ENCODE results near the gene WRAP53.

The WRAP53 gene

DNA sequence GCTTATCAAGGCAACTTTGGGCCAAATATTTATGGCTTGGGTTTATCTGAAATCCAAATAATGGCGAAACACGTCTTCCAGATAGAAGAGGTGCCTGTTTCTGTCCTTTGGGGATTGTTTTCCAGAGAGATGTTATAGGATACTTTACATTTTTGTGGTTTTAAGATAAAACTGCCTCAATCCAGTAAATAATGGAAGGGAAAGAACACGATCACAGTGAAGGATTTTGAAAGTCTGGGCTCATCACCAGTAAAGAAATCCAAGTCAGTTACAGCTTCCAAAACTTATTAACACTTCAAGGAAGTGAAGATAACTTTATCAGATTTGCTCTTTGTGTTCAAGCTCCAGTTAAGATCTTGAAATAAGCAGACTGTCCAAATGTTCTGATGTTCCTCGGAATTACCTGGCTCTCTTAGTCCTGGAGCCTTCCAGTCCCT lies 59.4 kb downstream of the WRAP53 start:
- FAIRE-seq (no peak), DNase-seq (ENCODE audit: insufficient read length, low spot score) (no peak)
- TF ChIP-seq CTCF (IDR thresholded peaks at IDR 0.05; ENCODE audit: insufficient read depth, missing control alignments), result no peak

DNA sequence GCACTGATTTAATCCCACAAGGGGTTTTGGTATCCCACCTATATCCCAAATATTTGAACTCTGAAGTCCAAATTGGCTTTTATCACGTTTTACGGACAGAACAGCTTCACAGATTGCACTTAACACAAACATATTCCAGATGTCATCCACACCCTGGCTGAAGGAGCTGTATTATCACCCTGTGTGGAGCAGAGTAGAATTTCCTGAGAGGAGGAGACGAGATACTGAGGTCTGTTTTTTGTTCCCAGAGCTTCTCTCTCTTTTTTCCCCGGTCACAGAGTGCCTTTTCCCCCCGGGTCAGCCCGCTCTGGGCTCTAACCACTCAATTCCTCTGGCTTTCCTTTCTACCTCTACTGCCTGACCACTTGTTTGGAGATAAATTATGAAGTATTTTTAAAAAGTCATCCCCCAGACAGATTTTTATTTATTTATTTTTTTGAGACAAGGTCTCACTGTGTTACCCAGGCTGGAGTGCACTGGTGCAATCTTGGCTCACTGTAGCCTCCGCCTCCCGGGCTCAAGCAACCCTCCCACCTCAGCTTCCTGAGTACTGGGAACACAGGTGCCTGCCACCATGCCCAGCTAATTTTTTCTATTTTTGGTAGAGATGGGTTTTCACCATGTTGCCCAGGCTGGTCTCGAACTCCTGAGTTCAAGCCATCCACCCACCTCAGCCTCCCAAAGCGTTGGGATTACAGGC lies 59.9 kb downstream of the WRAP53 start:
- FAIRE-seq (no peak), DNase-seq (ENCODE audit: insufficient read length, low spot score) (no peak)
- no peak for TF ChIP-seq CTCF (IDR thresholded peaks at IDR 0.05; ENCODE audit: insufficient read depth, missing control alignments)

DNA sequence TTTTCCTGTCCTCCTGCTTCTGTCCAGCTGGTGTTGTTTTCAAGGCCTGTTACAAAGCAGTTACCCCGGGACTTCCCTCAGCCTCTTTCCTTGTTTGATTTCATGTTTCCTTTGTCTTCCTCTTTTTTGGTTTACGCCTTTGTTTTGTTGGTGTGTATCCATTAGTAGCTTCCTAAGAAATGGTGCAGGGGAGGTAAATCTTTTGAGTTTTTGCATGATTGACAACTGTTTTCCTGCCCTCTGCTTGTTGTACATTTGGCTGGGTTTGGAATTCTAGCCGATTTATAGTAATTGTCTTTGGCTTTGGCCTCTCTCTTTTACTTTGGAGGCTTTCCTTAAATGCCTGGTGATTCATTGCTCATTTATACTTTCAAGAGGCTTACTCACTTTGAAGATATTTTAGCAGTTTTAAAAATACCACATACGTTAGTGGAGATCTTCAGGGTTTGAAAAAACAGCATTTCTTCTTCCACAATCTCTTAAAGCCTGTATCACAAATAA lies 62.1 kb downstream of the WRAP53 start:
- FAIRE-seq (no peak), DNase-seq (ENCODE audit: insufficient read length, low spot score) (no peak)
- no peak for TF ChIP-seq CTCF (IDR thresholded peaks at IDR 0.05; ENCODE audit: insufficient read depth, missing control alignments)

Measured in D721Med (cell line).